Left lung (tissue), 10 donors: ENCODE results near the gene ABCB11. TPM values are rescaled to one million over a fixed set of nuclear protein-coding genes. Genes with fewer than 3 reads are reported as not detected.

ENCODE experiments used
- ATAC-seq: fragments of 200-7000 bp; cut with Tn5 transposase; one replicate; pipeline ENCODE4 v1.9.1; 2020; ENCODE audit warnings: moderate library complexity
- DNase-seq, 4 donors: peaks; one replicate each; pipeline ENCODE4 v3.0.0-alpha.2; 2013 to 2020
- H3K27ac ChIP-seq, 2 donors: fragments of 200-600 bp; sonication (generic) in 1 of 2; one replicate each; pipeline versions ENCODE4 v1.5.0 to v1.8.0; 2020 to 2021
- H3K27me3 ChIP-seq, 2 donors: fragments of 200-600 bp; sonication (generic) in 1 of 2; one replicate each; pipeline versions ENCODE4 v1.5.0 to v1.8.0; 2020 to 2021
- H3K36me3 ChIP-seq, 2 donors: fragments of 200-600 bp; sonication (generic) in 1 of 2; one replicate each; pipeline versions ENCODE4 v1.5.0 to v1.8.0; 2020 to 2021
- H3K4me1 ChIP-seq, 2 donors: fragments of 200-600 bp; one replicate each; pipeline ENCODE4 v1.8.0; 2021
- H3K4me3 ChIP-seq, 2 donors: fragments of 200-600 bp; sonication (generic) in 1 of 2; one replicate each; pipeline versions ENCODE4 v1.5.0 to v1.8.0; 2020 to 2021; ENCODE audit warnings: mild to moderate bottlenecking in 1 of 2
- H3K9me3 ChIP-seq, 2 donors: fragments of 200-600 bp; sonication (generic) in 1 of 2; one replicate each; pipeline versions ENCODE4 v1.5.0 to v1.8.0; 2020 to 2021
- CTCF ChIP-seq, 2 donors: fragments of 200-600 bp; sonication (generic) in 1 of 2; IDR thresholded peaks; one replicate each; pipeline versions ENCODE4 v1.5.0 to v1.8.0; 2021; ENCODE audit warnings: antibody characterized with exemption in 2 of 2
- intact Hi-C, 2 donors: fragments of 100-400 bp; cut with DNase I; formaldehyde crosslinking; loops; one replicate each; pipeline versions ENCODE4 v1.11.2 to v1.14.2; 2022
- polyA plus RNA-seq, 6 donors: library from polyadenylated mRNA; unstranded; fragments of 120-200 nt; gene quantifications; one replicate each; pipeline ENCODE4 v1.2.1, GENCODE V29; 2013; ENCODE audit not compliant: insufficient read length in 6 of 6
- total RNA-seq, 2 donors: library from RNA; stranded (reverse); fragmentation: NEBNext Ultra II Directional; extraction: Animal tissue kit (Norgen Biotek cat#: 25700); gene quantifications; one replicate each; pipeline ENCODE4 v1.2.1, GENCODE V29; 2021
- donor health status: DM: no; HTN: yes; CAD: no.
- donor health status: DM: no; HTN: no; CAD: no.

The ABCB11 gene
- total and polyA plus RNA-seq, 8 donors: 0.02 to 0.23 (median 0.08) TPM; not detected in 1

DNA sequence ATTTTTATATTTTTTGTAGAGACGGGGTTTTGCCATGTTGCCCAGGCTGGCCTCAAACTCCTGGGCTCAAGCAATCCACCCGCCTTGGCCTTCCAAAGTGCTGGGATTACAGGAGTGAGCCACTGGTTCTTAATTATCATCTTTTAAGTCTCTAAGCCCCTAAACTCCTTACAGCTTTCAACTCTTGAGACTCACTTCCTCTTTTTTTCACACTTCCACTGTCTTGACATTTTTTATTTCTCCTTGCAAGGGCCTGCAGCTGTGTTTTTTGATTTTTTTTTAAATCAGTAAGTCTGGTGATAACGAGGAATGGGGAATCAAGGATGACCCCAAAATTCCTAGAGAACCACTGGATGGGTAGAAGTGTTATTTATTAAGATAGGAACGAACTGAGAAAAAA is 8.6 kb upstream of the ABCB11 start:
- ATAC-seq: no peak
- Histone ChIP-seq H3K9me3 (peaks cover 0 to 26% of the 10 kb centered on the region in 2 donors), H3K27ac (no peak overlapping the region), H3K36me3 (no peaks in the 10 kb centered on the region), H3K27me3 (no peaks in the 10 kb centered on the region), H3K4me1 (peaks cover 0 to 20% of the 10 kb centered on the region in 2 donors), H3K4me3 (no peak overlapping the region)
- DNase-seq: no peak
- TF ChIP-seq CTCF (IDR thresholded peaks at IDR 0.05): no peak
- intact Hi-C loops: no loop called here

DNA sequence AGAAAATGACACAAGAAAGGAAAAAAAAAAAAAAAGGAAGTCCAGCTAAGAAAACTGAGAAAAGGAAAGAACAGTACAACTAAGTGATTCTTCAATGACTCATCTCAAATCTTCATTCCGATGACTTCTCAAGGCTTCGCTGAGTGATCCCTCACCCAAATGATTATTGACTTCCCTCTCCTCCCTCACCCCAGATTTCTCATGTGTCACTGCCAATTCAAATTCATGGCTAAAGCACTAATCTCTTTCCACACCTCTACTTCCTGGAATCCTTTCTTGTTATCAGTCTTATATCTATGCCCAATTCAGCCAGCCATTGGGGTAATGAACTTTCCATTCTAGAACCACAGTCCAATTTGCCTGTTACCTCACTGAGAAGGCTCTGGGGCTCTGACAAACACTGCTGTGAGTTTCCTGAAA is 7.2 kb upstream of the ABCB11 start:
- no peak overlapping the region for H3K4me3 ChIP-seq
- peaks cover 0 to 14% of the 10 kb centered on the region in 2 donors for H3K9me3 ChIP-seq
- H3K27ac ChIP-seq: peak overlapping the region in 1 of 2 donors; percentile 61
- intact Hi-C loops: no loop called here
- ATAC-seq (peak; percentile 47), DNase-seq (no peak)
- H3K36me3 ChIP-seq: no peaks in the 10 kb centered on the region
- peaks cover 0 to 20% of the 10 kb centered on the region in 2 donors for H3K4me1 ChIP-seq
- no peaks in the 10 kb centered on the region for H3K27me3 ChIP-seq
- TF ChIP-seq CTCF (IDR thresholded peaks at IDR 0.05): no peak

DNA sequence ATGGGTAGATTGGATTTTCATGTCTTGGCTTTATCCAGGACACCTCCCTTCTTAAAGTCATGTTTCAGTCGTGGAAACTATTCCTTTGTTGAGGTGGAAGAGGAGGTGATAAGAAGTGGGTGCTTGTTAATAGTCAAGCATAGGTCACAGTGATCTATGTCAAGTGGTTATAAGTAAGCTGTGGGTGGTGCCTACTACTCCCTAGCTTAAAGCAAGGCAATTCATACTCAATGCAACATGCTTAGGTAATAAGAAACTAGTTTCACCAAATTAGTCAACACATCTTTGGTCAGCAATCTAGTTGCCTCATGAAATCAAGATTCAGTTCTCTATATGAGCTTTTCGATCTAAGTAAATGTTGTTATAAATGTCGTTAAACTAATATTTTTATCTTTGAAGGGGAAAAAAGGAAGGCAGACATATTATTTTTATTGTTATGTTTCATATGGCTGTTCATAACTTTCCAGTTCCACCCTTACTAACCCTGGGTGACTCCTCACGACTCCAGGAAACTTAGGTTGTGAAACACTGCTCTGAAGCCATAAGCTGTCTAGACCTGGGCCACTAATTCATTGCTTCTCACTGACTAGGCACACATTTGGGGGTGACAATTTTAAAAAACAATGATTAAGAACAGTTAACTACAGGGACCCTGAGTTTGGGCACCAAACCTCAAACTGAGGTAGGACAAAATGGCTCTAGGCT is 5.8 kb upstream of the ABCB11 start:
- no peaks in the 10 kb centered on the region for H3K27me3 ChIP-seq
- H3K4me1 ChIP-seq: peaks cover 0 to 20% of the 10 kb centered on the region in 2 donors
- ATAC-seq (peak; percentile 73), DNase-seq (no peak)
- no peak for TF ChIP-seq CTCF (IDR thresholded peaks at IDR 0.05)
- H3K9me3 ChIP-seq: peaks cover 0 to 1% of the 10 kb centered on the region in 2 donors
- intact Hi-C loops: no loop called here
- peak overlapping the region in 1 of 2 donors; percentile 61 for H3K27ac ChIP-seq
- H3K4me3 ChIP-seq: no peak overlapping the region
- H3K36me3 ChIP-seq: no peaks in the 10 kb centered on the region

GRCh38 chr2:169035887-169036286 is 4.8 kb upstream of the ABCB11 start:
- TF ChIP-seq CTCF (IDR thresholded peaks at IDR 0.05): no peak
- Histone ChIP-seq H3K27ac (no peak overlapping the region), H3K27me3 (no peaks in the 10 kb centered on the region), H3K4me3 (no peak overlapping the region), H3K36me3 (no peaks in the 10 kb centered on the region), H3K4me1 (peaks cover 0 to 20% of the 10 kb centered on the region in 2 donors), H3K9me3 (no peaks in the 10 kb centered on the region)
- ATAC-seq: no peak
- intact Hi-C loops: no loop called here
- no peak for DNase-seq

DNA sequence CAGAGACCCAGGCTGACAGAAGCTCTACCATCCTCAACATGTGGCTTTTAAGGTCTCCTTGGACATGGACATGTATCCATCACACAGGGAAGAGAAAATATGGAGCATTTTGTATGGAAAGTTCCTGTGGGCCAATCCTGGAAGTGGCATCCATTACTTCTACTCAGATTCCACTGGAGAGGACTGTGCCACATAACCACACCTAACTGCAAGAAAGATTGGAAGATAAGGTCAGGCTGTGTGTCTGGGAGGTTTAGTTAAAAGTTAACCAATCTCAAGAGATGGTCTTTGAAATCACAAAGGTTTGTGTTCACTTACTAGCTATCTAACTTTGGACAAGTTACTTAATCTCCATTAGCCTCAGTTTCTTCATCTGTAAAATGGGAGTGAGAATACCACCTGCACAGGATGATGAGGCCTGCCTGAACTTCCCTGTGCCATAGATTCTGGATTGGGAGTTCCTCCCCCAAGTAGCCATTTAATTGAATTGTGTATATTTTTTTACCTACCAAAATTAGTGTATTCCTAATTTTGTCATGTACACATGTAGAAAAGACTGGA is 3.9 kb upstream of the ABCB11 start:
- Histone ChIP-seq H3K4me3 (no peak overlapping the region), H3K27me3 (no peaks in the 10 kb centered on the region), H3K27ac (no peak overlapping the region), H3K36me3 (no peaks in the 10 kb centered on the region), H3K4me1 (peaks cover 0 to 20% of the 10 kb centered on the region in 2 donors), H3K9me3 (no peaks in the 10 kb centered on the region)
- DNase-seq (no peak), ATAC-seq (no peak)
- TF ChIP-seq CTCF (IDR thresholded peaks at IDR 0.05): no peak
- intact Hi-C loops: no loop called here
